Cardiac fibroblast (primary cell): ENCODE data around the gene PTPRN2.

Source experiments
- DNase-seq, 2 donors: peaks; one replicate each; pipeline versions ENCODE4 v3.0.0 to v3.0.0-alpha.2; 2010; ENCODE audit warnings: low read depth in 2 of 2
- H3K4me3 ChIP-seq, 2 donors: replicated peaks in 1 of 2; 1 replicate in 1 of 2; 2 replicates in 1 of 2; pipeline ENCODE4 v1.5.1; 2011; ENCODE audit warnings: low read depth in 2 of 2, low read length in 2 of 2, mild to moderate bottlenecking in 2 of 2, moderate library complexity in 1 of 2
- CTCF ChIP-seq: IDR thresholded peaks from one replicate; pipeline ENCODE4 v1.5.1; 2011; ENCODE audit warnings: low read depth, mild to moderate bottlenecking, low read length, inconsistent platforms

Gene PTPRN2

GRCh38 chr7:158141806-158142518 is 445.7 kb downstream of the PTPRN2 start:
- H3K4me3 ChIP-seq = no peak overlapping the region
- TF ChIP-seq CTCF = no peak
- no peak for DNase-seq

DNA sequence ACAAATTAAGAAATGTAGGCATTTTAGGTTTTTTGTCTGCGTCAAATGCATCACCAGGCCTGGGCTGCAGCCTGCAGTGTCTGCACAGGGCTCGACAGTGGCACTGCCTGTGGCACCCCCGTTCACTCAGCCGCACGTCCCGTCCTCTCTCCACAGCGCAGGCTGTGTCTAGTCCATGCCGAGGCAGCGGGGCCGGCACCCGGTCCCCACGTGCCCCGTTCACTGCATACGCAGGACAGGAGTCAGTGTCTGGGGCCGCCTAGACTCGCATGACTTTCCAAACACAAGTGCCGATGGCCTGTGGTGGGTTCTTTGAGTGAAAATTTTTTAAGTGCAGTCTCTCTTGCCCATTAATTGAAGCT is 446.4 kb downstream of the PTPRN2 start:
- no peak for TF ChIP-seq CTCF
- no peak for DNase-seq

DNA sequence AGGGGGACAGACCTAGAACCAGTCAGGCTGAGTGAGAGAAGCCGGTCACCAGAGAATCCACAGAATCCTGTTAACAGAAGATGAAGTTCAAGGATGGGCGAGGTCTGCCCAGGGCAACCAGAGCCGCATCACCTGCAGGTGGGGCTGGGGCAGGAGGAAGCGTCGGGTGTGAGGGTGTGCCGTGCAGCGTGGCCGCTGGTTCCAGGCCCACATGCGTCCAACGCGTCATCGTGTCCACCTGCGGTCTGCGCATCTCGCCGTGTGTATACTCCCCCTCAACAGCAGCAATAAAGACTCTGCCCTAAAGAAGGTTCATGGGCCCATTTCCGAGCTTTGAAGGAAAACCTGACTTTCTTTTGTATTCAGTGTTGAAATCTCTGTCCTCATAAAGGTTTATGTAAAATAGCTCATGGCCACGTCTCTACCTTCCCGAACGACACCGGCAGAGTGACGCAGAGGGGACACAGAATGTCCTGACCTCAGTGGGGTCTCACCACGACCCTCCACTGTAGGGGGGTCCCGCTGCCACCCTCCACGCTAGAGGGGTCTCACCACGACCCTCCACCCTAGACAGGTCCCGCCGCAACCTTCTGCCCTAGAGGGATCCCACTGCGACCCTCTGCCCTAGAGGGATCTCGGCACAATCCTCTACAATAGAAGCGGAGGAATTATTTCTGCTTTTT is 446.9 kb downstream of the PTPRN2 start:
- no peak for DNase-seq
- TF ChIP-seq CTCF = no peak
- H3K4me3 ChIP-seq = no peak overlapping the region

More for the DNA sequence above, 446.4 kb downstream of the PTPRN2 start:
- no peak overlapping the region for H3K4me3 ChIP-seq

DNA sequence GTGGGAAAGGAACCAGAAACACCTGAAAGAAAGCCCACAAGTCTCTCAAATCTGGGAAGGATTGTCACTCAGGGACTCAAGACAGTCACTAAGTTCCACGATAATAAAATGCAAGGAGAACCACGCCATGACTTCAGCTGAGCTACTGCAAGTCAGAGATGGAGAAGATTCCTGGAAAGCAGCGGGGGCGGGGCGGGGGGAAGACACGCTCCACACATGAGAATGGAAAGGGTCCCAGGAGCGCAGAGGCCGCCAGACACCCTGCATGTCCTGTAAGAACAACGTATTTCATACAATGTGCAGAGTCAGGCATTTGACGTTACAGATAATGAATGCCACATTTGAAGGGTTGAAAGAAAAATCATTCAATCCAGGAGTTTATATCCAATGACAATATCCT is 448.1 kb downstream of the PTPRN2 start:
- H3K4me3 ChIP-seq = no peak overlapping the region
- no peak for DNase-seq
- TF ChIP-seq CTCF = no peak

DNA sequence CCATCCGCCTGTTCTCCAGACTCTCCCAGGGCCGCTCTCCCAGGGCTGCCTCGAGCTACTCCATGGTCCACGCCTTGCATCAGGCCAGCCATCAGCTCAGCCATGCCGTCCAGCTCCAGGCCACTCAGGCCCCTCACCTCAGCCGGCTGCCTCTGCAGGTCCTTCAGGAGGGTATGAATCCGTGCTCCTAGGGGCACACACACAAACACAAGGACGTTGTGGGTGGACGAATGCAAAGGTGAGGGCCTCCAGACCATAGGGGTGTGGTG is 449.4 kb downstream of the PTPRN2 start:
- no peak for DNase-seq
- no peak overlapping the region for H3K4me3 ChIP-seq
- TF ChIP-seq CTCF = no peak

DNA sequence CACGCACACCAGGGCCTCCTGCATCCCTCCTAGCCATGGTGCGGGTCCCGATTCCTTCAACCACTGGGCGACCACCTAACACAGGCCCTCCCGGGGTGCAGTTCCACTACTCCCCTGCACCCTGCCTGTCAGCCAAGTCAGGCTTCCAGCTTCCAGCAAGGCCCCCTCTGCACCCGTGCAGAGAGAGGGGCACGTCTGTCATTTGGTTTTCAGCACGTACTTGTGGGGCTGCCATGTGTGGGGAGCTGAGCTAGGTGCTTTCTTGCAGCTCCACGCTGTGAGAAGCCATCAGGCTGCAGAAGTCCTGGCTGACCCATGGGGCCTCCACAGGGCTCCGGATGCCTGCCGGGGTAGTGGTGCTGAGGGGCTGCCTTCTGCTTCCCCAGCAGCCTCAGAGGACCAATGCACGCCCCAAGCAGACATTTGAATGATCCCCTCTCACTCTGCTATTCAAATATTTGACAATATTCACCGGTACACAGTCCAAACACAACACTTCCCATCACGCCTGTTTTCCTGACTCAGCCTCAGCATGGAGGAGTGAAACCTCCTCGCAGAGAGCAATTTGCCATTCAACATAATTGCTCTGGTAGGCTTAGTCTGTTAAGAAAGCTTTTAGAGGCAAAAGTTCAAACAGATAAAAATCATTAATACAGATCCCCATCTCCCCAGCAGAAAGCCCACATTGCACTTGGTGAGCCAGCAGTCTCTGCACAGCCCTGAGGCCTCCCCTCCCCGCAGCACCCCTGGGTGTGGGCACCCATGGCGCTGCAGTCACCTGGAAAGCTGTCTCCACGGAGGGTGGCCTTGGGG is 449.9 kb downstream of the PTPRN2 start:
- TF ChIP-seq CTCF = no peak
- H3K4me3 ChIP-seq = no peak overlapping the region
- DNase-seq = no peak
